ENCODE data around the gene ACAA2.

GRCh38 chr18:49786019-49786720 lies 27.2 kb downstream of the ACAA2 start:
- TF ChIP-seq CTCF (IDR thresholded peaks at IDR 0.05): no peak
- no peak for TF ChIP-seq POLR2A (IDR thresholded peaks at IDR 0.05)
- no peak for TF ChIP-seq POLR2AphosphoS5 (IDR thresholded peaks at IDR 0.05; ENCODE audit: insufficient read depth in 1 of 2, low read depth in 1 of 2)
